Measurements from ENCODE around the gene SHANK3. TPM values are rescaled to one million over a fixed set of nuclear protein-coding genes. Genes with fewer than 3 reads are reported as not detected.

Gene SHANK3
- total and polyA plus RNA-seq, 2 of the 4 experiments (the other 2 are of a cell fraction), result 0.18 to 1.5 TPM

DNA sequence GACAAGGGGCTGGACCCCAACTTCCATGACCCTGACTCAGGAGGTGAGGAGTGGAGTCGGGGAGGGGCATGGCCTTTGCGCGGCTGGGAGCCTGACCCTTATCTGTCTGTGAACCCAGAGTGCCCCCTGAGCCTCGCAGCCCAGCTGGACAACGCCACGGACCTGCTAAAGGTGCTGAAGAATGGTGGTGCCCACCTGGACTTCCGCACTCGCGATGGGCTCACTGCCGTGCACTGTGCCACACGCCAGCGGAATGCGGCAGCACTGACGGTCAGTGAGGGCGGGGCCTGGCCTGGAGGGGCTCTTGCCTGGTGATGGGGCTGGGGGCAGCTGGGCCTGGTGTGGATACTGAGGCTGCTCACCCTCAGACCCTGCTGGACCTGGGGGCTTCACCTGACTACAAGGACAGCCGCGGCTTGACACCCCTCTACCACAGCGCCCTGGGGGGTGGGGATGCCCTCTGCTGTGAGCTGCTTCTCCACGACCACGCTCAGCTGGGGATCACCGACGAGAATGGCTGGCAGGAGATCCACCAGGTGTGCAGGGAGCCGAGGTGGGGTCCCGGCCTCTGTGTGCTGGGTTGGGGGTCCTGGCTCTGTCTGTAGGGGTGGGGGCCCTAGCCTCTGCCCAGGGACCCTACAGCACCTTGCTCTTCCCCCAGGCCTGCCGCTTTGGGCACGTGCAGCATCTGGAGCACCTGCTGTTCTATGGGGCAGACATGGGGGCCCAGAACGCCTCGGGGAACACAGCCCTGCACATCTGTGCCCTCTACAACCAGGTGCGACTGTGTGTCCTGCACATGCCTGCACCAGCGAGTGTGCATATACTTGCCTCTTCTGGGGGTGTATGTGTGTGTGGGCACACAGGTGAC lies 6.3 kb downstream of the SHANK3 start:
- Histone ChIP-seq H2AK5ac (ENCODE audit: low read depth, low read length) (no peak overlapping the region), H3K36me3 (ENCODE audit: control insufficient read depth, insufficient read depth, low read length) (no peaks in the 10 kb centered on the region), H4K5ac (ENCODE audit: low read depth, low read length) (no peak overlapping the region), H3K27me3 (ENCODE audit: control insufficient read depth, insufficient read depth, low read length) (peaks cover 22% of the 10 kb centered on the region), H3K9me3 (ENCODE audit: control insufficient read depth, insufficient read depth, low read length) (no peaks in the 10 kb centered on the region), H3K79me1 (ENCODE audit: low read depth in 1 of 2, low read length in 2 of 2) (no peaks in the 10 kb centered on the region), H4K20me1 (ENCODE audit: insufficient read depth, low read length) (no peaks in the 10 kb centered on the region; the same call in 1 of the 2 replicates), H3K9me1 (ENCODE audit: insufficient read depth, low read length) (peaks cover 8% of the 10 kb centered on the region), H3K18ac (ENCODE audit: low read depth, low read length) (no peak overlapping the region), H3K9ac (ENCODE audit: low read depth, low read length) (no peak overlapping the region), H3K56ac (ENCODE audit: extremely low read depth, insufficient read depth, low read length) (no peak overlapping the region), H2BK20ac (ENCODE audit: low read depth, low read length) (no peak overlapping the region), H3K4me2 (ENCODE audit: low read depth, low read length) (no peak overlapping the region), H2AFZ (replicated peaks; ENCODE audit: low read length, poor library complexity) (no peak overlapping the region), H2BK120ac (ENCODE audit: low read depth, low read length) (no peak overlapping the region), H2BK15ac (ENCODE audit: low read depth, low read length) (no peak overlapping the region), H3K14ac (replicated peaks; ENCODE audit: low read depth, low read length) (no peak overlapping the region), H3K23ac (ENCODE audit: low read depth, low read length) (no peak overlapping the region), H4K91ac (ENCODE audit: insufficient read depth, low read depth, low read length) (no peak overlapping the region), H2AK9ac (replicated peaks; ENCODE audit: low read depth, low read length, poor library complexity) (no peak overlapping the region), H3K4ac (ENCODE audit: low read depth, low read length) (no peak overlapping the region), H4K8ac (ENCODE audit: low read depth in 2 of 2, low read length in 2 of 2) (no peak overlapping the region), H2BK5ac (ENCODE audit: low read depth, low read length, poor library complexity, severe bottlenecking) (no peak overlapping the region), H3K4me3 (ENCODE audit: insufficient read depth, low read depth, low read length) (no peak overlapping the region), H3K4me1 (ENCODE audit: control insufficient read depth, insufficient read depth, low read length) (no peaks in the 10 kb centered on the region), H3K27ac (ENCODE audit: insufficient read depth, low read length) (no peak overlapping the region)
- in situ Hi-C loops (cut with MboI; ENCODE audit: low sequenced_read_pairs), result no loop called here
- TF ChIP-seq, protein P1, sequence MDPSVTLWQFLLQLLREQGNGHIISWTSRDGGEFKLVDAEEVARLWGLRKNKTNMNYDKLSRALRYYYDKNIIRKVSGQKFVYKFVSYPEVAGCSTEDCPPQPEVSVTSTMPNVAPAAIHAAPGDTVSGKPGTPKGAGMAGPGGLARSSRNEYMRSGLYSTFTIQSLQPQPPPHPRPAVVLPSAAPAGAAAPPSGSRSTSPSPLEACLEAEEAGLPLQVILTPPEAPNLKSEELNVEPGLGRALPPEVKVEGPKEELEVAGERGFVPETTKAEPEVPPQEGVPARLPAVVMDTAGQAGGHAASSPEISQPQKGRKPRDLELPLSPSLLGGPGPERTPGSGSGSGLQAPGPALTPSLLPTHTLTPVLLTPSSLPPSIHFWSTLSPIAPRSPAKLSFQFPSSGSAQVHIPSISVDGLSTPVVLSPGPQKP (IDR thresholded peaks at IDR 0.05; ENCODE audit: borderline replicate concordance, low read depth, low read length), result no peak
- TF ChIP-seq BHLHE40 (IDR thresholded peaks at IDR 0.05; ENCODE audit: low read depth, low read length) (no peak), RCOR1 (IDR thresholded peaks at IDR 0.05; ENCODE audit: insufficient replicate concordance, low read length) (no peak), CEBPB (IDR thresholded peaks at IDR 0.05; ENCODE audit: low read depth, low read length) (no peak), MAFK (IDR thresholded peaks at IDR 0.05; ENCODE audit: low read depth, low read length) (no peak), NFE2L2 (IDR thresholded peaks at IDR 0.05; ENCODE audit: low read depth, low read length) (no peak), POLR2A (IDR thresholded peaks at IDR 0.05; ENCODE audit: low read depth, low read length) (no peak), MXI1 (IDR thresholded peaks at IDR 0.05; ENCODE audit: borderline replicate concordance, low read depth, low read length) (no peak), SMC3 (IDR thresholded peaks at IDR 0.05; ENCODE audit: low read depth, low read length) (no peak), FOS (IDR thresholded peaks at IDR 0.05; ENCODE audit: low read depth, low read length) (no peak), CHD1 (IDR thresholded peaks at IDR 0.05; ENCODE audit: low read depth, low read length) (no peak)
- TF ChIP-seq, protein P2, sequence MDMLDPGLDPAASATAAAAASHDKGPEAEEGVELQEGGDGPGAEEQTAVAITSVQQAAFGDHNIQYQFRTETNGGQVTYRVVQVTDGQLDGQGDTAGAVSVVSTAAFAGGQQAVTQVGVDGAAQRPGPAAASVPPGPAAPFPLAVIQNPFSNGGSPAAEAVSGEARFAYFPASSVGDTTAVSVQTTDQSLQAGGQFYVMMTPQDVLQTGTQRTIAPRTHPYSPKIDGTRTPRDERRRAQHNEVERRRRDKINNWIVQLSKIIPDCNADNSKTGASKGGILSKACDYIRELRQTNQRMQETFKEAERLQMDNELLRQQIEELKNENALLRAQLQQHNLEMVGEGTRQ (IDR thresholded peaks at IDR 0.05; ENCODE audit: low read depth, low read length), result no peak
- 90% methylated on average over 15 of the region's 30 CpGs; no CpG with 5 or more reads in 1 of the 2 experiments for WGBS, 2 experiments (ENCODE audit: extremely low coverage in 2 of 2, insufficient read length in 1 of 2)
- intact Hi-C loops (cut with micrococcal nuclease), result no loop called here
- no peak for DNase-seq
- dilution Hi-C loops (cut with HindIII; ENCODE audit: low sequenced_read_pairs, unreplicated experiment), result no loop called here
- no TSS peak for BruUV-seq (replicated peaks)
- CTCF ChIA-PET, result no interaction called here
- POLR2A ChIA-PET (ENCODE audit: unreplicated experiment), result no interaction called here
- no peak for ATAC-seq (ENCODE audit: low read depth)

All from IMR-90 (cell line).